DMS53 treated with DMSO at 0.1 percent for 48 hours (cell line): ENCODE measurements around the gene ABCA3.

Experiments
- DNase-seq: peaks from one replicate; lab custom pipeline; 2025; ENCODE audit not compliant: unreplicated experiment; lab: John Stamatoyannopoulos, UW

ABCA3 gene

DNA sequence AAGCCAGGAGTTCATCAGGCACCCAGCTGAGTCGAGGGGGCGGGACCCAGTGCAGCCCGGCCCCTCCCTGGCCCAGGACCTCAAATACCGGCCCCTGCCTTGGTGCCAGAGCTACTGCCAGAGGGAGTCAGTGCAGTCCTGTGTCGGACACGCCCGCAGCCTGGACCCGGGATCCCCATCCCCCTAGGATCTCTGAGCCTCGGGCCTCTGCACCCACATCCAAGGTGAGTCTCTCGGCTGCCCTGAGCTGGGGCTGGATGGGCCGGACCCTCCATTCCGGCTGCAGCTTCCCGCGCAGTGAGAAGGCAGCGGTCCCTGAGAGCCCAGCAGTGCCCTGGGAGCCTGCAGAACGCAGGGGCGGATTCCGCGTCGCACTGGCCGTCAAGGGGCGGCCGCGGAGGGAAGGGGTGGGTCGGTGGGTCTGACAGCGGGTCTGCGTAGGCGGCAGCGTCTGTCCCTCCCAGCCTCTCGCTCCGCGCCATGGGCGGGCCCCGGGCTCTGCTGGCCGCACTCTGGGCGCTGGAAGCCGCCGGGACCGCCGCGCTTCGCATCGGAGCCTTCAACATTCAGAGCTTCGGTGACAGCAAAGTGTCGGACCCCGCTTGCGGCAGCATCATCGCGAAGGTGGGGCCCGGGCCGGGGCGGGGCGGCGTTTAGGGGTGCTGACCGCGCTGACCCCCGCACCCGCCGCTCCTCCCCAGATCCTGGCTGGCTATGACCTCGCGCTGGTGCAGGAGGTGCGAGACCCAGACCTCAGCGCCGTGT, 104.0 kb downstream of the ABCA3 start, which contains the start of gene DNASE1L2:
Gene DNASE1L2 (plus strand): TSS at position 108 of the 765 bp plus-strand sequence. CDS start 373 bp downstream, at position 481.
- DNase-seq: no peak

DNA sequence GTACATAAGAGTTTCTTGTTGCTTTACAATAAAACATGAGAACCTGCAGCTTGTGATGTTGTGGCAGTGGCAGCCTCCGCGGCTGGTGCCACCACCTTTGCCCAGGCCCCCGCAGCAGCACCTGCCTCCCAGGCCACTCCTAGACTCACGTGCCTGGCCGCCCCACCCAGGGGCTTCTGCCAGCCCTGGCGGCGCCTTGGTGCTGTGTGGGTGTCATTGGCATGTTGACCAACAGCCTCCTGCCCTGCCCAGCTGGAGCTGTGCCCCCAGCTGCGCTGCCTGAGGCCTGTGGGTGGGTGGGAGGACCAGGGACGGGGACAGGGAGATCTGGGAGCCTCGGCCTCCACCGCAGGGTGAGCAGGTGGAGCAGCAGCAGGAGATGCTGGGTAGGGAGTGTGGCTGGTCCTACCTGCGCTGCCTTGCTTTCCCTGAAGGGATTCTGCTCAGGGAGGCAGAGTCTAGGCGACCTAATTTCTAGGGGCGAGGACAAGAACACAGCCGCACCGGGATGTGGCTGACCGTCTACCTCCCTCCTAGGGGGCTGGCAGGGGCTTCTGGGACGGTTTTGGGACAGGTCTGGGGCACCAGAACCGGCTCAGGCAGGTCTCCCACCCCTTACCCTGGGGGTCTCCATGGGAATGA, 104.7 kb downstream of the ABCA3 start:
- DNase-seq: no peak

DNA sequence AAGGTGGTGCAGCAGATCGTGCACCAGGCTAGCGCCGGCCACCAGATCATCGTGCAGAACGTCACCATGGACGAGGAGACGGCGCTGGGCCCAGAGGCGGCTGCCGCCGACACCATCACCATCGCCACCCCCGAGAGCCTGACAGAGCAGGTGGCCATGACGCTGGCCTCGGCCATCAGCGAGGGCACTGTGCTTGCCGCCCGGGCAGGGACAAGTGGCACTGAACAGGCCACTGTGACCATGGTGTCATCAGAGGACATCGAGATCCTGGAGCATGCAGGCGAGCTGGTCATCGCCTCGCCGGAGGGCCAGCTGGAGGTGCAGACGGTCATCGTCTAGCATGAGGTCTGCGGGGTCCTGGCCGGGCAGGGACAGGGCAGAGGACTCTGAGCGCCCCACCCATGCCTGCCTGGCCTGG, 105.3 kb downstream of the ABCA3 start:
- DNase-seq: no peak

DNA sequence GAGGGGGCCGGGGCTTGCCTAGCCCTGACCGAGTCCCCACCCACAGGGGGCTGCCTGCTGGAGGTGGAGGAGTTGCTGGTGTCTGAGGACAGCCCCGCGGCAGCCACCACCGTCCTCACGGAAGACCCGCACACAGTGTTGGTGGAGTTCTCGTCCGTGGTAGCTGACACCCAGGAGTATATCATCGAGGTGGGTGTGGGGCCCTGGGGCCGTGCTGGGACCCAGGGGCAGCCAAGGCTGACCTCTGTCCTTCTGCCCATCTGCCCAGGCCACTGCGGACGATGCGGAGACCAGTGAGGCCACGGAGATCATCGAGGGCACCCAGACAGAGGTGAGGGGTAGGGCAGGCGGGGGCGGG, 105.7 kb downstream of the ABCA3 start:
- no peak for DNase-seq

DNA sequence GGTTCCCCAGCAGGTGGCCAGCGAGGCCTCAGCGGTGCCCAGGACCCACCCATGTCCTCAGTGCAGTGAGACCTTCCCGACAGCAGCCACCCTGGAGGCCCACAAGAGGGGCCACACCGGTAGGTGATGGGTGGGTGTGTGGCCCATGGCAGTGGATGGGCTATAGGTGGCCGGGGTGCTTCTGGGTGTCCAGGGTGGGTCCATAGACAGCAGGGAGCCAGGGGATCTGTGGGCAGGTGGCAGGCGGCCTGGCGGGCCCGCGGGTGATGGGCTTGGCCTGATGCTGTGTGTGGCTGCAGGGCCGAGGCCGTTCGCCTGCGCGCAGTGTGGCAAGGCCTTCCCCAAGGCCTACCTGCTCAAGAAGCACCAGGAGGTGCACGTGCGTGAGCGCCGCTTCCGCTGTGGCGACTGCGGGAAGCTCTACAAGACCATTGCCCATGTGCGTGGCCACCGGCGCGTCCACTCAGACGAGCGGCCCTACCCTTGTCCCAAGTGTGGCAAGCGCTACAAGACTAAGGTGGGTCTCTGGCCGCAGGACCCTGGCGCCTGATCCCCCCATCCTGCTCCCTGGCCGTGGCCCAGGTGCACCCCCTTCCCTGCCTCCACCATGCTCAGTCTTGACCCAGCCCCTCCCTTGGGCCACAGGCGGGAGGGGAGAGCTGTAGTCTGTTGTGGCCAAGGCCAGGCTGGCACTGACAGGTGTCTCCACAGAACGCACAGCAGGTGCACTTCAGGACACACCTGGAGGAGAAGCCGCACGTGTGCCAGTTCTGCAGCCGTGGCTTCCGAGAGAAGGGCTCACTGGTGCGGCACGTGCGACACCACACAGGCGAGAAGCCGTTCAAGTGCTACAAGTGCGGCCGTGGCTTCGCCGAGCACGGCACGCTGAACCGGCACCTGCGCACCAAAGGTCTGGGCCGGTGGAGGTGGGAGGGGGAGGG, 106.4 kb downstream of the ABCA3 start:
- DNase-seq: peak; percentile 60

DNA sequence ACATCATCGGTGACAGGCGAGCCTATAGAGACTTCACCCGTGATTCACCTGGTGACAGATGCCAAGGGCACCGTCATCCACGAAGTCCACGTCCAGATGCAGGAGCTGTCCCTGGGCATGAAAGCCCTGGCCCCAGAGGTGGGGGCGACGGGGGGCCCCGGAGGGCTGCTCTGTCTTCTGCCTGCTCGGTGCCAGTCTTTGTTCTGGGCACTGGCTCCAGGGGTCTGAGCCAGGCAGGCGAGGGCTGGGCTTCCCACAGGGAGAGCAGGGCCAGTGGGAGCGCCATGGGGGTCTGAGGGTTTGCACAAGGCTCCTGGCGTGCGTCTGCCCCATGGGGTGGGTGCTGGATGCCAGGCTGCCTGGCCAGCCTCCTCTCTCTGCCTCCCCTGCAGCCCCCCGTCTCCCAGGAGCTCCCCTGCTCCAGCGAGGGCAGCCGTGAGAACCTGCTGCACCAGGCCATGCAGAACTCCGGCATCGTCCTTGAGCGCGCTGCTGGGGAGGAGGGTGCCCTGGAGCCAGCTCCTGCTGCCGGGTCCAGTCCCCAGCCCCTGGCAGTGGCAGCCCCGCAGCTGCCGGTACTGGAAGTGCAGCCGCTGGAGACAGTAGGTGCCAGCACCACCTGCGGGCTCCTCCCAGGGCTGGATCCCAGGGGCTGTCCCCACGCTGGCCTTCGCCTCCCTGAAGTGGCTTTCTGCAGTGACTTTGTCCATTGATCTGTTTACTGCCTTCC, 107.3 kb downstream of the ABCA3 start:
- DNase-seq: no peak

DNA sequence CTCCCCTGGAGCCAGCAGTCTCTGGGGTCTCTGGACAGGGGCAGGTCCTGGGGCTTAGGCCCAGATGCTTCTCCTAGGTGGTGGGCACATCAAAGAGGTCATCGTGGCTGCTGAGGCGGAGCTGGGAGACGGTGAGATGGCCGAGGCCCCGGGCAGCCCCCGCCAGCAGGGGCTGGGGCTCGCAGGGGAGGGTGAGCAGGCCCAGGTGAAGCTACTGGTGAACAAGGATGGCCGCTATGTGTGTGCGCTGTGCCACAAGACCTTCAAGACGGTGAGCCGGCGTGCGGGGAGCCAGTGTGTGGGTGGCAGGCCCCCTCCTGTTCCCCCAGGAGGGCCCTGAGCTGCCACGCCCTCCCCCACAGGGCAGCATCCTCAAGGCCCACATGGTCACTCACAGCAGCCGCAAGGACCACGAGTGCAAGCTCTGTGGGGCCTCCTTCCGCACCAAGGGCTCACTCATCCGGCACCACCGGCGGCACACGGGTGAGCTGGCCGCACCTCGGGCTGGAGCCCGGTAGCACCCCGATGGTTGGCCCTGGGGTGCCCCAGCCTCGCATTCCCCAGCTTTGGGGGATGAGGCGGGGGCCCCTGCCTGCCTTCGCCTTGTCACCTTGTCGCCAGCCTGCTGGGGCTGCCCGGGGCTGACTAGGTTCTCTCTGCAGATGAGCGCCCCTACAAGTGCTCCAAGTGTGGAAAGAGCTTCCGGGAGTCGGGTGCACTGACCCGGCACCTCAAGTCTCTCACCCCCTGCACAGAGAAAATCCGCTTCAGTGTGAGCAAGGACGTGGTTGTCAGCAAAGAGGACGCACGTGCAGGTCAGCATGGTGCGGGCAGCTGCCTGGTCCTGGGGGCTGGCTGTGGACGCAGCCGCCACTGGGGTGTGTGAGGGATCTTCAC, 108.2 kb downstream of the ABCA3 start:
- DNase-seq: no peak

DNA sequence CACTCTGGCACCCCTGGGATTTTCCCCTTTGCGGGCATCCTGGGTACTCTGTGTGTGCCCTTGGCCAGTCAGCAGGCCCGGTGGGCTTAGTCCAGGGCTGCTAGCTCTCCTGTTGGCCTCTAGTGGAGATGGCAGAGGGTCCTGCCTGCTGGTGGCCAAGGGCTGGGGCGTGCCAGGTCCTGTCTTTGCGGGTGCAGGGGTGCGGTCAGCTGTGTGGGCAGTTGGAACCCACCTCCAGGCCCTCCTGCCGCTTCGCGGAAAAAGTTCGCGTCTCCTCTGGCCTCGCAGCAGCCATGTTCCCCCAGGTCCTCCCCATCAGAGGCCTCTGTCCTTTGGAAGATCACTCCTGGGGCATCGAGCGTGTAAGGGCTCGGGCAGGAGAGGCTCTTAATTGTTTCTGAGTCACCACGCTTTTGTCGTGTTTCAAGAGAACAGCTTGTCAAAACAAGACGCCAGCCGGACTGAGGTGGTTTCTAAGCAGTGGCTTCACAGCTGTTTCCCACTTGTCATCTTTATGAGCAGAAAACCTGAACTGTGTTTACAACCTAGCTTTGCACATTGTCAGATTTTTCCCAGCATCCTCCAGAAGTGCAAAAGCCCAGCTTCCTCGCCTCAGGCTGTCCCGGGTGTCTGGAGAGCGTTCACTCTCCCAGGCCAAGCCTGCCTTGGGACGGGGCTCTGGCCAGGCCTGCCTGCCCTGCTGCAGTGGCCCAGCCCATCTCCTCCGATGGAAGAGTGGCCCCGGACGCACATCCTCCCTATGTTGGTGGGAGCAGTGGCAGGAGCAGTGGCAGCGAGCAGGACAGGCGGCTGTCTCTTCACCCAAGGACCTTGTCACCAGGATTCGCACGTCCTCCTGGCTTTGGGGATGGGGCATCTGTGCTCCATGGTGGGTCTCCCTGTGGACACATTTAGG, 109.3 kb downstream of the ABCA3 start:
- peak; percentile 70 for DNase-seq

DNA sequence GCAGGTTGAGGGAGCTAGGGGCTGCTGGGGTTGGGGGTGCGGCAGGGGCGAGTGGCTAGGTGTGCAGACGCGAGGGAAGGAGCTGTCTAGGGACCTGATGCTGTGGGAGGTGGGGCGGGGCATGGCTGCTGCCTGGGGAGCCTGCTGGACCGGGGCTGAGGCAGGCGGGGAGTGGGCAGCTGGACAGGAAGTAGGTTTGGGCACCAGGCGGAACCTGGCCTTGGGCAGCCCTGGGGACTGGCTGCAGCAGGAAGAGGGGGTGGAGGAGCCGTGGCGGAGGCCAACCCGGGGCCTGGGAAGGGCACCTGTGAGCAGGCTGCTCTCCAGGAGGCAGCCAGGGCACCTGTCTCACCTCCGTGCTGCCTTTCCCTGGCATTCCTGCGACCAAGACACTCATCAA, 110.2 kb downstream of the ABCA3 start:
- DNase-seq: peak; percentile 29

DNA sequence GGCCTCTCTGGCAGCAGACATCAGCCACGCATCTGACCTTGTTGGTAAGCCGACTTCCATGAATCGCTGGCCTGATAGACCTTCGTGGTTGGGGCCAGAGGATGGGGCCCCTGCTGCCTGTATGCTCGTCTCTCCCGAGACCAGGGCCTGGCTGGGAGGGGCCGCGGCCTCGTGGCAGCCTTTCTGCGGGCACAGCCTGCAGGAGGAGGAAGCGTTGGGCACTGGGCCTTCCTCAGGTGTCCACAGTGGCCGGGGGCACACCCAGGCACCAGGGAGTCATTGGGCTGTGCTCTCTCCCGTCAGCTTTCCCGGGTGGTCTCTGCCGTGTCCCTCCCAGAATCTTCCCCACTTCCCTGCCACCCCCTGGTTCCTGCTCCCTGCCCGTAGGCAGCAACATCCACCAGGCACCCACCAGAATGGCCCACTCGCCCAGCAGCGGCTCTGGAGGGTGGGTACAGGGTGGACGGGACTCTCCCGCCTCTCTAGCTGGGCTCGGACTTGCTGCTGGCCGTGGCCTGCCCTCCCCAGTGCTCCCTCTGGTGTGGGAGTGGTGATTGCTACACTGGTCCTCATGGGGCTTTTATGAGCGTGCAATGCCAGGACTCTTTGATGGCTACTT, 110.8 kb downstream of the ABCA3 start:
- no peak for DNase-seq

DNA sequence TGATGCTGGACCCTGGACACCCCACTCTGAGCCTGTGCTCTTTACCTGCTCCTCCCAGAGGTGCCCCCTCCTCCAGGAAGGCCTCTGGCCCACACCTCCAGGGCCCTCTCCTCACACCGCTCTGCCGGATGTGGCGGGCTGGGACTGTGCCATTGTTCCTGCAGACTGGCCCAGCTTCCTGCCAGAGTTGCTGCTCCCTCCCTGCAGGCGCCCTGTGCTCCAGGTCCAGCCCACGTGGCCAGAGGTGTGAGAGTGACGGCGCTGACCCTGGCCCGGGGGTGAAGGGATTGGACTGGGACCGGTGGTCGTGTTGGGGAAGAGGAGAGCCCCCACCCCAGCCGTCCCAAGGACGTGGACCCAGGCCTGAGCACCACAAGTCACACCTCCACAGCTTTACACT, 111.4 kb downstream of the ABCA3 start:
- no peak for DNase-seq

DNA sequence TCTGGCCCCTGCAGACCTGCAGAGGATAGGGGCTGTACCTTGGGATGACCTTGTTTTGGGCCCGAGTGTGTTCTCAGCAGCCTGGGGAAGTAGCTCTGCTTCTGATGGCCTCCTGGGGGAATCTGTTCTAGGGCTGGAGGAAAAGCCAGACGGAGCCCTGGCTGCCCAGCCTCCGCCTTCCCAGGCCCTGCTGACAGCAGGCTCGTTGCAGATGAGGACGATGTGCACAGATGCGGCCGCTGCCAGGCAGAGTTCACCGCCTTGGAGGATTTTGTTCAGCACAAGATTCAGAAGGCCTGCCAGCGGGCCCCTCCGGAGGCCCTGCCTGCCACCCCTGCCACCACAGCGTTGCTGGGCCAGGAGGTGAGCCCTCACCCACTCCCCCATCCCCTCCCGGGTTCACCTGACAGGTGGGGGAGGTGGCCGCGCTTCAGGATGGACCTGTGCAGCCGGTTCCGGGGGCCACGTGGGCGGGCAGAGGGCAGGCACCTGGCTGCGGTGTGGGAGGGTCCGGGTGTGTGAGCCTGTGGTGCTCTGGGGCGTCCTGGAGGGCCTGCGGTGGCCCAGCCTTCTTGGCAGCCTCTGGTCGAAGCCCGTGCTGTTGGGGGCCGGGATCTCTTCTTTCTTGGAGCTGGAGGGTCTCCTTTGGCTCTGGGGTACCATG, 112.2 kb downstream of the ABCA3 start:
- DNase-seq: no peak

DNA sequence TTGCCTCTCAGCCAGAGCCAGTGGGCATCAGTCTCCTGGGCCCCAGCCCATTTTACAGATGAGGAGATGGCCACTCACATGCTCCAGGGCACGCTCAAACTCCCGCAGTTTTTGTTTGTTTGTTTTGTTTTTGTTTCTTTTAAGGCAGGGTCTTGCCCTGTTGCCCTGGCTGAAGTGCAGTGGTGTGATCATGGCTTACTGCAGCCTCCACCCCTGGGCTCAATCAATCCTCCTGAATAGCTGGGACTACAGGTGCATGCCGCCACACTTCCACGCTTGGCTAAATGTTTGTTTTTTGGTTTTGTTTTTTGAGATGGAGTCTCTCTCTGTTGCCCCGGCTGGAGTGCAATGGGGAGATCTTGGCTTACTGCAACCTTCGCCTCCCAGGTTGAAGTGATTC, 113.6 kb downstream of the ABCA3 start:
- no peak for DNase-seq

DNA sequence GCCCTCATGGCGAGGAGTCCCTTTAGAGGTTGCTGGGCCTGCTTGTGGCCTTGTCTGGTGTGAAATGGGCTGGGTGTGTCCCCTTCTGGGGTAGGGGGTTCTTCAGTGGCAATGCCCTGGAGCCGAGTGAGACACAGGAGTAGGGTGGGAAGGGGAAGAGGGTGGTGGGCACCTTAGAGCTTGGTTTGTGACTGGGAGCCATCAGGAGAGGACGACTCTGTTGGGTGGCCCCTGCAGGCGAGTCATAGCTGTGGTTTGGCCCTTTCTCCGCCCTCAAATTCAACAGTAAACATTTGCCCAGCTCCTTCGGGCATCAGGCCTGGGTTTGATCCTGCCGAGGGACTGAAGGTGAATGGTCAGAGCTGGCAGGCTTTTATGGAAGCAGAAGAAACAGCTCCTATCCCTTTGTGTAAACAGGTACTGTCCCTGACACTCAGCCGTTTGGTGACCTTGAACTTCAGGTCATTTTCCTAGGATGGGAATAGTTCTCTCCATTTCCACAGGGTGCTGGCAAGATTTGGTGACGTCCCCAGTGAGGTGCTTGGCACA, 114.2 kb downstream of the ABCA3 start:
- peak; percentile 33 for DNase-seq
